Cardiac muscle cell (in vitro differentiated cells and primary cell): Measurements from ENCODE around the gene USF2. TPM values are rescaled to one million over a fixed set of nuclear protein-coding genes. Genes with fewer than 3 reads are reported as not detected.

Source experiments
- DNase-seq, 2 donors: peaks; one replicate each; pipeline versions ENCODE4 v3.0.0 to v3.0.0-alpha.2; 2010 to 2017; ENCODE audit warnings: low read depth in 1 of 2, low spot score in 1 of 2
- H3K27ac ChIP-seq: fragments of 200-600 bp; sonication (generic); 2 replicates; pipeline ENCODE4 v1.5.1; 2016
- H3K27me3 ChIP-seq: fragments of 200-600 bp; sonication (generic); 2 replicates; pipeline ENCODE4 v1.6.0; 2016; ENCODE audit warnings: control low read depth
- H3K36me3 ChIP-seq: fragments of 200-600 bp; sonication (generic); 2 replicates; pipeline ENCODE4 v1.5.1; 2016; ENCODE audit warnings: control low read depth
- H3K4me1 ChIP-seq: fragments of 200-600 bp; sonication (generic); 2 replicates; pipeline ENCODE4 v1.8.1; 2017; ENCODE audit warnings: low read depth, mild to moderate bottlenecking, mixed run types
- H3K4me3 ChIP-seq: fragments of 200-600 bp; sonication (generic); 2 replicates; pipeline ENCODE4 v1.5.1; 2016; ENCODE audit warnings: mild to moderate bottlenecking
- H3K9me3 ChIP-seq: fragments of 200-600 bp; sonication (generic); 2 replicates; pipeline ENCODE4 v1.5.1; 2017; ENCODE audit warnings: low read depth, mild to moderate bottlenecking, control low read depth
- polyA plus RNA-seq: library from polyadenylated mRNA; unstranded; fragments of >200 nt; fragmentation: Nextera tagmentation; extraction: Ambion mirVana; gene quantifications from 2 replicates; pipeline ENCODE4 v1.2.1, GENCODE V29; 2016
- total RNA-seq: library from RNA; depleted of rRNA; stranded (reverse); fragments of >200 nt; gene quantifications from 2 replicates; pipeline ENCODE4 v1.2.3, GENCODE V29; 2016
- TF ChIP-seq, protein P1 (sequence below): IDR thresholded peaks from 2 replicates; pipeline ENCODE4 v1.5.1; 2012; ENCODE audit warnings: low read depth, mild to moderate bottlenecking, low read length

Gene USF2
- total and polyA plus RNA-seq, 2 experiments from 2014 or later, result 31.7 to 235 TPM

DNA sequence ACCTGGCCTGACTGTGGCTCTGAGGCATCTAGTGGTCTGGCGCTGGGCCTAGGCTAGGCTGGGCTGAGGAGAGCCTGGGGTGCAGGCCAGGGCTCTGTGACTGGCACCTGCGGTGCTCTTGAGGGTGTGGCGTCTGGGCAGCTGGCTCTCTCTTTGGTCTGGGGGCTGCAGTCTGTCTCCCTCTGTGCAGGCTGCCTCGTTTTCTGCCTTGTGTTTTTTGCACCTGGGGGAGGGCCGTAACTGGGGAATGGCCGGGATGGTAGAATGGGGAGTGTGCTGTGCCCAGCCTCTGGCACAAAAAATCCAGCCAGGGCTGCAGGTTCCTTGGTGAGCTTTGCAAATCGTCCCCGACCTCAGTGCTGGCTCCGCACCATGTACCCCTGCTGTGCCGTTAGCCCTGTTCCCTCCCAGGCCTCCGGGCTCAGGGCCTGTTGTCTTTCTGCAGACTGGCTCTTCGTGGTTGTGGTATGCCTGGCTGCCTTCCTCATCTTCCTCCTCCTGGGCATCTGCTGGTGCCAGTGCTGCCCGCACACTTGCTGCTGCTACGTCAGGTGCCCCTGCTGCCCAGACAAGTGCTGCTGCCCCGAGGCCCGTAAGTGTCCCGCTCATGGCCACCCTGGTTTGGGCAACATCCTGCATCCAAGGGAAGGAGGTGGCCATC lies 6.5 kb upstream of the USF2 start:
- no peak overlapping the region for H3K4me3 ChIP-seq
- DNase-seq, result no peak
- TF ChIP-seq, protein P1, sequence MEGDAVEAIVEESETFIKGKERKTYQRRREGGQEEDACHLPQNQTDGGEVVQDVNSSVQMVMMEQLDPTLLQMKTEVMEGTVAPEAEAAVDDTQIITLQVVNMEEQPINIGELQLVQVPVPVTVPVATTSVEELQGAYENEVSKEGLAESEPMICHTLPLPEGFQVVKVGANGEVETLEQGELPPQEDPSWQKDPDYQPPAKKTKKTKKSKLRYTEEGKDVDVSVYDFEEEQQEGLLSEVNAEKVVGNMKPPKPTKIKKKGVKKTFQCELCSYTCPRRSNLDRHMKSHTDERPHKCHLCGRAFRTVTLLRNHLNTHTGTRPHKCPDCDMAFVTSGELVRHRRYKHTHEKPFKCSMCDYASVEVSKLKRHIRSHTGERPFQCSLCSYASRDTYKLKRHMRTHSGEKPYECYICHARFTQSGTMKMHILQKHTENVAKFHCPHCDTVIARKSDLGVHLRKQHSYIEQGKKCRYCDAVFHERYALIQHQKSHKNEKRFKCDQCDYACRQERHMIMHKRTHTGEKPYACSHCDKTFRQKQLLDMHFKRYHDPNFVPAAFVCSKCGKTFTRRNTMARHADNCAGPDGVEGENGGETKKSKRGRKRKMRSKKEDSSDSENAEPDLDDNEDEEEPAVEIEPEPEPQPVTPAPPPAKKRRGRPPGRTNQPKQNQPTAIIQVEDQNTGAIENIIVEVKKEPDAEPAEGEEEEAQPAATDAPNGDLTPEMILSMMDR, result no peak

DNA sequence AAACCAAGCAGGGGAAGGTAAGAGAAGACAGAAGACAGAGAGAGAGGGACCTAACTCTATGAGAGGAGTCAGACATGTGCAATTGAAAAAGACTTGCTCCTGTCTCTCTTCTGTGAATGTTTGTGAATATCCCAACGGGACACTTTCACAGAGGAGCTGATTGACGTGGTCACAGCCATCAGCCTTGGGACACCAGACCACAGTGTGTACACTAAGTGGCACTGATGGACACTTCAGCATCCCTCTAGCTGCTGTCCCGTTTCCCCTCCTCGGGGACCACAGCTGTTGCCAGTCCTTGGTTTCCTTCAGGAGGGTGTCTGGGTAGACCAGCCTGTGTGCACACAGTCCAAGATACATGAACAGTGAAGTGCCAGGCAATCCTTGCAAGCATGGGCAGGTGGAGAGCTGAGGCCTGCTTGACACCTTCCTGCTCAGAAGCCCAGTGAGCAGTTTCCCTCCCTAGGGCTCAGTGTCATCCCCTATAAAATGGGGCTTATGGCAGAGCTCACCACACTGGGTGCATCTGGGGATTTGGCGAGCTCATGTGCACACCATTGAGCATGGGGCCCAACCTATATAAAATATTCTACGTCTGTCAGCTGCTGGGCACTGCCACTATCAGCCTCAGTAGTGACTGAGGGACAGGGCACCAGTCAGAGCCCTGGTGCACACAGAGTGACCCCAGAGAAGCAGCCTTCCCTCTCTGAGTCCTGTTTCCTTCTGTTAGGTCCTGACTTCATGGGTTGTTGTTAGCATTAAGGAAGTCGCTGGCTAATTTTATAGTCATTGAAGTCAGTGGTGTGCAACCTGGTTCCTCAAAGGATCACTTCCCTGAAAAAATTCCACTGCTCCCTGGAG lies 4.3 kb upstream of the USF2 start:
- H3K27me3 ChIP-seq, result no peaks in the 10 kb centered on the region
- DNase-seq, result no peak
- H3K9me3 ChIP-seq, result no peaks in the 10 kb centered on the region
- TF ChIP-seq, protein P1, result no peak
- H3K4me1 ChIP-seq, result peaks cover 6% of the 10 kb centered on the region
- no peaks in the 10 kb centered on the region for H3K36me3 ChIP-seq
- no peak overlapping the region for H3K4me3 ChIP-seq
- H3K27ac ChIP-seq, result peak overlapping the region; percentile 4

More for the DNA sequence above, 6.5 kb upstream of the USF2 start:
- H3K27me3 ChIP-seq, result no peaks in the 10 kb centered on the region
- H3K4me1 ChIP-seq, result peaks cover 4% of the 10 kb centered on the region
- no peaks in the 10 kb centered on the region for H3K9me3 ChIP-seq
- peak overlapping the region; percentile 17 for H3K27ac ChIP-seq
- no peaks in the 10 kb centered on the region for H3K36me3 ChIP-seq

DNA sequence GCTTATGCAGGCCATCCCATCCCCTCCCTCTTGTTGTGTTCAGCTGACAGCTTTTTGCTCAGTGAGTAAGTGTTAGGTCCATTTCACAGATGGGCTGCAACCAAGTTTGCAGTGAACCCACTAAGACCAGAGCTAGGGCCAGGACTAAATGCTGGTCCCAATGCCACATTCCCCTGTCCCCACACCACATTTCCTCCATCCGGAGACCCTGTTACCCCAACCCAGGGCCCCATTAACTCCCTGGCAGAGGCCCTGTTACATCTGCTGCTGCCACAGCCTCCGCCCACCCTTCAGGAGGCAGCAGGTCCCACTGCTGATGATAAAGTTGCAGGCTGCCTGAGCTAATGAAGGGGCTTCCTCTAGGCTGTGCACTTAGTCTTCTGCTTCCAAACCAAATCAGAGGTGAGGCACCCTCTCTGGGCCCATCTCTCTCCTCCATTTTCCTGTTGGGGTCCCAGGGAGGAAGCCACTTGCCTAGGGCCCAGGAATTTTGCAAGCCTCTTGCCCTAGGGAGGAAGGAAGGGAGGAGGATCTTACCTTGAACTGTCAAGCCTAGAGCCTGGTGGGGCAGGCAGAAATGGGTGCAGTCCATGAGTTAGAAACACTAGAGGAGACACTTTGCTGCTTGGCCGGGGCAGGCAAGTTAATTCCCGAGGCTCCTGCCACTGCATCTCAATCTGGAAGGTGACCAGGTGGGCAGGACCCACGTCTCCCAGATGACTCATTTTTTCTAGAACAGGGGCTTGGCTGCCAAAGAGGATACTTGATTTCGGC lies 3.4 kb upstream of the USF2 start:
- H3K36me3 ChIP-seq, result peaks cover under 1% of the 10 kb centered on the region
- DNase-seq, result no peak
- TF ChIP-seq, protein P1, result no peak
- peaks cover 6% of the 10 kb centered on the region for H3K4me1 ChIP-seq
- peak overlapping the region; percentile 4 for H3K27ac ChIP-seq
- no peaks in the 10 kb centered on the region for H3K9me3 ChIP-seq
- H3K4me3 ChIP-seq, result no peak overlapping the region
- H3K27me3 ChIP-seq, result no peaks in the 10 kb centered on the region

DNA sequence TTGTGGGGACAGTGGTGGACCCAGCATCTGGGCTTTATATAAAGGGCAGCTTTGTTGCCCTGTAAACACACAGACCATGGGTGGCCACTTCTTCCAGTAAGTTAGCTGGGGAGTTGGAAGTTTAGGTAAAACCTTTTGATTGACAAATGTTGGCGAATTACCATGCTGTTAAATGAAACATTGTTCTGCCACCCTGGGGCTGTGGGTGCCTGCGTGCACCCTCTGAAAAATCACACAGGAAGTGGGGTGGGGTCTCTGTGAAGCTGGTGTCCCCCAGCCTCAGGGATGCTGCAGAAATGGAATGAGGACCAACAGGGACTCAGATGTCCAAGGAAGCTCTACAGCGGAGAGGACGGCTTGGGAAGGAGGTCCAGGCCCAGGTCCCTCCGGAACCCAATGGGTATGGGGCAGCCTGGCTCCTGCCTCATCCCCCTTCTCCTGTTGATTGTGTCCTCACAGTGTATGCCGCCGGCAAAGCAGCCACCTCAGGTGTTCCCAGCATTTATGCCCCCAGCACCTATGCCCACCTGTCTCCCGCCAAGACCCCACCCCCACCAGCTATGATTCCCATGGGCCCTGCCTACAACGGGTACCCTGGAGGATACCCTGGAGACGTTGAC lies 2.8 kb upstream of the USF2 start:
- Histone ChIP-seq H3K27ac (peak overlapping the region; percentile 4), H3K9me3 (no peaks in the 10 kb centered on the region), H3K4me3 (no peak overlapping the region), H3K36me3 (peaks cover 7% of the 10 kb centered on the region), H3K27me3 (no peaks in the 10 kb centered on the region), H3K4me1 (peaks cover 6% of the 10 kb centered on the region)
- DNase-seq, result no peak
- TF ChIP-seq, protein P1, result no peak
